ENCODE results near the gene CIPC.

DNA sequence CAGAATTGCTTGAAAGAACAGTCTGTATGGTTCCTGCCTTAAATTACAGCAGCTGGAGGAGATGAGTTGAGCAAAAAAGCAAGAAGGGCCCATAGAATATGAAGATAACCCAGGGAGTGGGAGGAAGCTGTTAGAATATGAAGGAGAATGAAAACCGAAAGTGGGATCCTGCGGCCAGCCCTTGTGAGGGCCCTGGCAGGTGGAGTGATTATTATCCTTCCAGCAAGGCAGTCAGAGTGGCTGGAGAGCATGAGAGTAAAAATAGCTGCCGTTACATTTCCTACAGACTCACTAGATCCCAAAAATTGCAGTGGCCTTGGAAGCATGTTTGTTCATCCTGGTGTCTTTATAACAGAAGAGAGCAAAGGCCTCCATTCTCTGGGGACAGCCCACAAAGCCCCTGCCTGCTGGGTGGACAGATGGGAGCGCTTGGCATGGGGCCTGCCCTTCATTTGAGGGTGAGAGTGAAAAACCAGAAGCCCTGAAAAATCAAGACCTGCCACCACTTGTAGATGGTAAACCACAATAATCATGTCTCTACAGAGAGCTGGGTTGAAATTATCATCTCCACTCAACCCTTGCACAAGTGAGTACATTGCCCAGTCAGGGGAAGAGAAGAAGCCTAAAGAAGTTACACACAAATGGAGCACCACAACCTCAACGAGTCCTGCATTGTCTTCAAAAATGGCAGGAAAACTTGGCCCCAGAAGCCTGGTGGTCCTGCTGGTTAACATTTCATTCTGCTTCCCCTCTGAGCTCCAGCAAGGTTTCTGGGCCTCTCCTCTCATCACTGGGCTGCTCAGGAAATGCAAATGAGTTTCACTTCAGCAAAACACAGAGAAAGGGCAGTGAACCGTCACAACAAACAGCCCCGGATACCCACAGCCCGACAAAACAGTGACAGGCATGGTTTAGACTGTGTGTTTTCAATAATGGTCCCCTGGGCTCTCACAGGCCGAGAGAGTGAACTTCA lies 23.0 kb downstream of the CIPC start:
- TF ChIP-seq, protein P1, sequence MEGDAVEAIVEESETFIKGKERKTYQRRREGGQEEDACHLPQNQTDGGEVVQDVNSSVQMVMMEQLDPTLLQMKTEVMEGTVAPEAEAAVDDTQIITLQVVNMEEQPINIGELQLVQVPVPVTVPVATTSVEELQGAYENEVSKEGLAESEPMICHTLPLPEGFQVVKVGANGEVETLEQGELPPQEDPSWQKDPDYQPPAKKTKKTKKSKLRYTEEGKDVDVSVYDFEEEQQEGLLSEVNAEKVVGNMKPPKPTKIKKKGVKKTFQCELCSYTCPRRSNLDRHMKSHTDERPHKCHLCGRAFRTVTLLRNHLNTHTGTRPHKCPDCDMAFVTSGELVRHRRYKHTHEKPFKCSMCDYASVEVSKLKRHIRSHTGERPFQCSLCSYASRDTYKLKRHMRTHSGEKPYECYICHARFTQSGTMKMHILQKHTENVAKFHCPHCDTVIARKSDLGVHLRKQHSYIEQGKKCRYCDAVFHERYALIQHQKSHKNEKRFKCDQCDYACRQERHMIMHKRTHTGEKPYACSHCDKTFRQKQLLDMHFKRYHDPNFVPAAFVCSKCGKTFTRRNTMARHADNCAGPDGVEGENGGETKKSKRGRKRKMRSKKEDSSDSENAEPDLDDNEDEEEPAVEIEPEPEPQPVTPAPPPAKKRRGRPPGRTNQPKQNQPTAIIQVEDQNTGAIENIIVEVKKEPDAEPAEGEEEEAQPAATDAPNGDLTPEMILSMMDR (IDR thresholded peaks at IDR 0.05; ENCODE audit: borderline replicate concordance, extremely low read depth, low read length, poor library complexity, severe bottlenecking): no peak
- no peak for TF ChIP-seq EZH2 (IDR thresholded peaks at IDR 0.05; ENCODE audit: borderline replicate concordance, low read depth, low read length, severe bottlenecking)
